Endothelial cell of coronary artery (primary cell): ENCODE results near the gene TAF4. TPM values are rescaled to one million over a fixed set of nuclear protein-coding genes. Genes with fewer than 3 reads are reported as not detected.

ENCODE experiments used
- total RNA-seq: library from RNA; depleted of rRNA; stranded (reverse); fragments of >200 nt; gene quantifications from 2 replicates; pipeline ENCODE4 v1.2.3, GENCODE V29; 2014

Gene TAF4, protein sequence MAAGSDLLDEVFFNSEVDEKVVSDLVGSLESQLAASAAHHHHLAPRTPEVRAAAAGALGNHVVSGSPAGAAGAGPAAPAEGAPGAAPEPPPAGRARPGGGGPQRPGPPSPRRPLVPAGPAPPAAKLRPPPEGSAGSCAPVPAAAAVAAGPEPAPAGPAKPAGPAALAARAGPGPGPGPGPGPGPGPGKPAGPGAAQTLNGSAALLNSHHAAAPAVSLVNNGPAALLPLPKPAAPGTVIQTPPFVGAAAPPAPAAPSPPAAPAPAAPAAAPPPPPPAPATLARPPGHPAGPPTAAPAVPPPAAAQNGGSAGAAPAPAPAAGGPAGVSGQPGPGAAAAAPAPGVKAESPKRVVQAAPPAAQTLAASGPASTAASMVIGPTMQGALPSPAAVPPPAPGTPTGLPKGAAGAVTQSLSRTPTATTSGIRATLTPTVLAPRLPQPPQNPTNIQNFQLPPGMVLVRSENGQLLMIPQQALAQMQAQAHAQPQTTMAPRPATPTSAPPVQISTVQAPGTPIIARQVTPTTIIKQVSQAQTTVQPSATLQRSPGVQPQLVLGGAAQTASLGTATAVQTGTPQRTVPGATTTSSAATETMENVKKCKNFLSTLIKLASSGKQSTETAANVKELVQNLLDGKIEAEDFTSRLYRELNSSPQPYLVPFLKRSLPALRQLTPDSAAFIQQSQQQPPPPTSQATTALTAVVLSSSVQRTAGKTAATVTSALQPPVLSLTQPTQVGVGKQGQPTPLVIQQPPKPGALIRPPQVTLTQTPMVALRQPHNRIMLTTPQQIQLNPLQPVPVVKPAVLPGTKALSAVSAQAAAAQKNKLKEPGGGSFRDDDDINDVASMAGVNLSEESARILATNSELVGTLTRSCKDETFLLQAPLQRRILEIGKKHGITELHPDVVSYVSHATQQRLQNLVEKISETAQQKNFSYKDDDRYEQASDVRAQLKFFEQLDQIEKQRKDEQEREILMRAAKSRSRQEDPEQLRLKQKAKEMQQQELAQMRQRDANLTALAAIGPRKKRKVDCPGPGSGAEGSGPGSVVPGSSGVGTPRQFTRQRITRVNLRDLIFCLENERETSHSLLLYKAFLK
- total RNA-seq: 2.9 and 5.3 TPM in 2 replicates

DNA sequence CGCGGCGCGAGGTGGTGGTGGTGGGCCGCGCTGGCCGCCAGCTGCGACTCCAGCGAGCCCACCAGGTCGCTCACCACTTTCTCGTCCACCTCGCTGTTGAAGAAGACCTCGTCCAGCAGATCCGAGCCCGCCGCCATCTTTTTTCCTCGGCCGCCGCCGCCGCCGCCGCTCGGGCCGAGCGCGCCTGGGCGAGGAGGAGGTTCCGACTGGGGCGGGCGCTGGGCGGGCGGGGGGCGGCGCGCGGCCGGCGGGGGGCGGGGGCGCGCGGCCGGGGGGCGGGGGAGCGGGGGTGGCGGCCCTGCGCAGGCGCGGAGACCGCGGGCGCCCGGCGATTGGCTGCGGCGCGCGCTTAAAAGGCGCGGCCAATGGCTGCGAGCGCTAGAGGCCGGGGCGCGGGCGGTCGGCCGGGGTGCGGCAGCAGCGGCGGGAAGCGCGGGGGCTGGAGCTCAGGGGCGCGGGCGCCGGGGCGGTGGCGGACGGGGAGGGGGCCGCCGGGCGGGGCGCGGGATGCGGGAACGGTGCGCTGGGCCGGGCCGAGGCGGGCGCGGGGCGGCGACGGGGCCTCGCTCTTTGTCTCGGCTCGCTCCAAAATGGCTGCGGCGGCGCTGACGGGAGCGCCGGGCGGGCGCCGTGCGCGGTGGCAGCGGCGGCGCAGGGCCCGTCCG, at the start of gene TAF4:
Gene TAF4, minus strand, starts transcription at position 208 of the 665 bp plus-strand sequence. Its CDS starts 71 bp downstream, at position 137.

Other genes with a start within 250 kb of the TAF4 start
- gene LSM14B, start 56.6 kb upstream of the TAF4 start, total RNA-seq: 35.2 and 36.6 TPM in 2 replicates
- gene PSMA7, start 77.5 kb upstream of the TAF4 start, total RNA-seq: 559 and 583 TPM in 2 replicates
- 9.8 and 13.5 TPM in 2 replicates for gene SS18L1, start 77.9 kb upstream of the TAF4 start, total RNA-seq
- gene MTG2, start 117.1 kb upstream of the TAF4 start, total RNA-seq: 14.4 and 16.8 TPM in 2 replicates
- gene HRH3, start 154.4 kb upstream of the TAF4 start, total RNA-seq: not detected in 2 replicates
- 17.2 and 26.8 TPM in 2 replicates for gene OSBPL2, start 172.6 kb upstream of the TAF4 start, total RNA-seq
- 110 and 141 TPM in 2 replicates for gene ADRM1, start 237.1 kb upstream of the TAF4 start, total RNA-seq